ENCODE results near the gene GAL3ST3.

GAL3ST3 gene

DNA sequence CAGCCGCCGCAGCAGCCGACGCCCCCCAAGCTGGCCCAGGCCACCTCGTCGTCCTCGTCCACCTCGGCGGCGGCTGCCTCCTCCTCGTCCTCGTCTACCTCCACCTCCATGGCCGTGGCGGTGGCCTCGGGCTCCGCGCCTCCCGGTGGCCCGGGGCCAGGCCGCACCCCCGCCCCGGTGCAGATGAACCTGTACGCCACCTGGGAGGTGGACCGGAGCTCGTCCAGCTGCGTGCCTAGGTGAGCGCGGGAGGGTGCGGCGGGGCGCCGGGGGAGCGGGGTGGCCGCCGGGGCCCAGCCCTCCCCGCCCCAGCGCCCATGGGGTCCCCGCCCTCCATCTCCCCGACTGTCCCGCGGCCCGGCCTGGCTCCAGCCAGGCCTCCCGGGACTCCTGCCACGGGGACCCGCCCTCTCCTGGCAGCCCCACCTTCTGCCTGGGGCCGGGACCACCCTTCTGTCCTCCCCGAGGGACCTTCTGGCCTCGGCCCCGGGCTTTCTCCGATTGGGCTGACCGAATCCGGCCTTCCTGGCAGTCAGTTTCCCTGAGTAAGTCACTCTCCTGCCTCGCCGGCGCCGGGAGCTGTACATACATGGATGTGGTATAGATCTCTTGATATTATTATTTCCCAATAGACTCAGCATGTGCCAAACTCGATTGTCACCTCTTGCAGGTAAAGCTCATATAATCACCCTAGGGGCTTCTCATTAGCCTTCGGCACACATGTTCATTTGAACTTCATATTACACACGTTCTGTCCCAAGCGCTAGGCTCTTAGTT, 21.8 kb upstream of the GAL3ST3 start:
- H3K4me3 ChIP-seq (replicated peaks; ENCODE audit: insufficient read depth, low read length), result peak overlapping the region; percentile 62
- H3K27me3 ChIP-seq (ENCODE audit: insufficient read depth, poor library complexity, severe bottlenecking), result no peaks in the 10 kb centered on the region
- DNase-seq (ENCODE audit: low read depth in 1 of 2, low spot score in 1 of 2), result no peak
- TF ChIP-seq, protein P1, sequence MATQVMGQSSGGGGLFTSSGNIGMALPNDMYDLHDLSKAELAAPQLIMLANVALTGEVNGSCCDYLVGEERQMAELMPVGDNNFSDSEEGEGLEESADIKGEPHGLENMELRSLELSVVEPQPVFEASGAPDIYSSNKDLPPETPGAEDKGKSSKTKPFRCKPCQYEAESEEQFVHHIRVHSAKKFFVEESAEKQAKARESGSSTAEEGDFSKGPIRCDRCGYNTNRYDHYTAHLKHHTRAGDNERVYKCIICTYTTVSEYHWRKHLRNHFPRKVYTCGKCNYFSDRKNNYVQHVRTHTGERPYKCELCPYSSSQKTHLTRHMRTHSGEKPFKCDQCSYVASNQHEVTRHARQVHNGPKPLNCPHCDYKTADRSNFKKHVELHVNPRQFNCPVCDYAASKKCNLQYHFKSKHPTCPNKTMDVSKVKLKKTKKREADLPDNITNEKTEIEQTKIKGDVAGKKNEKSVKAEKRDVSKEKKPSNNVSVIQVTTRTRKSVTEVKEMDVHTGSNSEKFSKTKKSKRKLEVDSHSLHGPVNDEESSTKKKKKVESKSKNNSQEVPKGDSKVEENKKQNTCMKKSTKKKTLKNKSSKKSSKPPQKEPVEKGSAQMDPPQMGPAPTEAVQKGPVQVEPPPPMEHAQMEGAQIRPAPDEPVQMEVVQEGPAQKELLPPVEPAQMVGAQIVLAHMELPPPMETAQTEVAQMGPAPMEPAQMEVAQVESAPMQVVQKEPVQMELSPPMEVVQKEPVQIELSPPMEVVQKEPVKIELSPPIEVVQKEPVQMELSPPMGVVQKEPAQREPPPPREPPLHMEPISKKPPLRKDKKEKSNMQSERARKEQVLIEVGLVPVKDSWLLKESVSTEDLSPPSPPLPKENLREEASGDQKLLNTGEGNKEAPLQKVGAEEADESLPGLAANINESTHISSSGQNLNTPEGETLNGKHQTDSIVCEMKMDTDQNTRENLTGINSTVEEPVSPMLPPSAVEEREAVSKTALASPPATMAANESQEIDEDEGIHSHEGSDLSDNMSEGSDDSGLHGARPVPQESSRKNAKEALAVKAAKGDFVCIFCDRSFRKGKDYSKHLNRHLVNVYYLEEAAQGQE (IDR thresholded peaks at IDR 0.05; ENCODE audit: insufficient replicate concordance, low read depth), result no peak
- TF ChIP-seq SPI1 (IDR thresholded peaks at IDR 0.05; ENCODE audit: borderline replicate concordance, low read depth) (no peak), POLR2AphosphoS5 (IDR thresholded peaks at IDR 0.05; ENCODE audit: low read depth) (no peak), GABPA (IDR thresholded peaks at IDR 0.05; ENCODE audit: low read depth) (no peak)
- TF ChIP-seq, protein P2, sequence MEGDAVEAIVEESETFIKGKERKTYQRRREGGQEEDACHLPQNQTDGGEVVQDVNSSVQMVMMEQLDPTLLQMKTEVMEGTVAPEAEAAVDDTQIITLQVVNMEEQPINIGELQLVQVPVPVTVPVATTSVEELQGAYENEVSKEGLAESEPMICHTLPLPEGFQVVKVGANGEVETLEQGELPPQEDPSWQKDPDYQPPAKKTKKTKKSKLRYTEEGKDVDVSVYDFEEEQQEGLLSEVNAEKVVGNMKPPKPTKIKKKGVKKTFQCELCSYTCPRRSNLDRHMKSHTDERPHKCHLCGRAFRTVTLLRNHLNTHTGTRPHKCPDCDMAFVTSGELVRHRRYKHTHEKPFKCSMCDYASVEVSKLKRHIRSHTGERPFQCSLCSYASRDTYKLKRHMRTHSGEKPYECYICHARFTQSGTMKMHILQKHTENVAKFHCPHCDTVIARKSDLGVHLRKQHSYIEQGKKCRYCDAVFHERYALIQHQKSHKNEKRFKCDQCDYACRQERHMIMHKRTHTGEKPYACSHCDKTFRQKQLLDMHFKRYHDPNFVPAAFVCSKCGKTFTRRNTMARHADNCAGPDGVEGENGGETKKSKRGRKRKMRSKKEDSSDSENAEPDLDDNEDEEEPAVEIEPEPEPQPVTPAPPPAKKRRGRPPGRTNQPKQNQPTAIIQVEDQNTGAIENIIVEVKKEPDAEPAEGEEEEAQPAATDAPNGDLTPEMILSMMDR (IDR thresholded peaks at IDR 0.05; ENCODE audit: insufficient read depth, low read length), result no peak
- H3K27ac ChIP-seq (replicated peaks), result no peak overlapping the region

DNA sequence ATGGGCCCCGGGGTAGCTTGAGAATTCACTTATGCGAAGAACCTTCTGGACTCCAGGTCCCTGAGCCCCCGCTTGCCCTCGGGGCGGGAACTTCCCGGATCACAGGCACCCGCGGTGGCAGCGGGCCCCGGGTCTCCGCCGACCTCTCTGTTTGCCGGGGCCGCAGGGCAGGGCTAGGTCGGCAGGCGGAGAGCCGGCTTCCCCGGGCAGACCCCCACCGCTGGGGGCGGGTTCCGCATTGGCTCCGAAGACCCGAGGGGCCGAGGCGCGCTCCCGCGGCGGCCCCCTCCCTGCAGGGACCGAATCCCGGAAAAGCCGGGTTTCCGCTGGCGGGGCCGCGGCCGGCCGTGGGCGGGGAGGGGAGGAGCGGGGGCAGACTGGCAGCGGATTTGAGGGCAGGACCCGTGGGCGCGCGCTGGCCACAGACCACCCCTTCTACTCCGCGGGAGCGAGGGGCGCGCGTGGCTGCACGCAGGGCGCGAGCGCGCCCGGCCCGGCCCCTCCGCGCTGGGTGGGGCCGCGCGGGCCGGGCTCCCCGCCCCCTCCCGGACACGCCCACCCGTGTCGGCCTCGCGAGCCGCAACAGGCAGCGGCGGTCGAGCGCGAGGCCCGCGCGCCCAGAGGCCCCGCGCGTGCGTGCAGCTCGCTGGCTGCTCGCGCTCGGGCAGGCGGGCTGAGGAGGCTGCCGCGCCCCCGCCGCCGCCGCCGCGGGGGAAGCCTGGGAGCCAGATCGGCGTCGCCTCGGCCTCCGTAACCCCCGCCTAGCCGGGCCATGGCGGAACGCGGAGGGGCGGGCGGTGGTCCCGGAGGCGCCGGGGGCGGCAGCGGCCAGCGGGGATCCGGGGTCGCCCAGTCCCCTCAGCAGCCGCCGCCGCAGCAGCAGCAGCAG, 21.0 kb upstream of the GAL3ST3 start, which contains the start of gene PACS1:
Gene PACS1, plus strand, starts transcription at position 558 of the 889 bp plus-strand sequence. Its CDS starts 215 bp downstream, at position 773.
- H3K27ac ChIP-seq (replicated peaks), result peak within 1 kb of the TSS; percentile 27
- peak; percentile 34 to 47 for DNase-seq (ENCODE audit: low read depth in 1 of 2, low spot score in 1 of 2)
- H3K27me3 ChIP-seq (ENCODE audit: insufficient read depth, poor library complexity, severe bottlenecking), result no peaks in the 10 kb centered on the region
- no peak for TF ChIP-seq SPI1 (IDR thresholded peaks at IDR 0.05; ENCODE audit: borderline replicate concordance, low read depth)
- TF ChIP-seq, protein P2 (IDR thresholded peaks at IDR 0.05; ENCODE audit: insufficient read depth, low read length), result no peak
- H3K4me3 ChIP-seq (replicated peaks; ENCODE audit: insufficient read depth, low read length), result peak within 1 kb of the TSS; percentile 62

DNA sequence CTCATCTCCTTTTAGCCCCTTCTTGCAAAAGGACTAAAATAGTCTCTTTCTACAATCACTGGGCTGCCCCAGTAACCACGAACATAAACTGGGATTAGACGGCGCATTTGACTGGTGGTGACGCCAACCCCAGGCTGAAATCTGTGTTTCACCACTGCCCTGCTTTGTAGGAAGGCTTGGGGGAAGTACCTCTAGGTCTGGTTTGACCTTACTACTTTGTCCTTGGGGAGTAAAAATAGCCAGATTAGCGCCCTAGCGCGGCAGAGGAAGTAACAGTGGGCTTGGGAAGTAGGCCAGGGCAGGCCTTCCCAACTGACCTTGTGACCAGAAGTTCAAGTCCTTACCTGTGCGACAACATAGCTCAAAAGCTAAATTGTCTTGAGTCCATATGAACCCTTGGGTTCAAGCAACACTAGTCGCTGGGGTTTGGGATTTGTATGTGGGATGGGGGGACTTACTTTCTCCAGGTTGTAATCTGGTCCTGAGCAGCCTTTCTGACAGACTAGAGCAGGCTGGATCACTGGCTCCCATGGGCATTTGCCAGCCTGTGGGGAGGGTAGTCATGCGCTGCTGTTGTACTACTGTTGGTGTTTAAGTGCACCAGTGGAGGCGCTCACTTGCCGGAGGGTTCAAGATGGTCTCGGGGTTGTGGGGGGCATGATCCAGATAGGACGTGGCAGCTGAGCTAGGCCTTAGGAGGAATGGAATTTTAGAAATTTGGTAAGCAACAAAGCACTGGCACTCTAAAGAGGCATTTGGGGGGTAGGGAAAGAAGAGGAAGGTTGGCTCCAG, 20.2 kb upstream of the GAL3ST3 start:
- peak overlapping the region; percentile 27 for H3K27ac ChIP-seq (replicated peaks)
- DNase-seq (ENCODE audit: low read depth in 1 of 2, low spot score in 1 of 2), result peak in 1 of 2 experiments; percentile 57
- TF ChIP-seq, protein P1 (IDR thresholded peaks at IDR 0.05; ENCODE audit: insufficient replicate concordance, low read depth), result no peak
- TF ChIP-seq POLR2AphosphoS5 (IDR thresholded peaks at IDR 0.05; ENCODE audit: low read depth), result peak; percentile 18; the same call in 1 of the 2 replicates
- H3K4me3 ChIP-seq (replicated peaks; ENCODE audit: insufficient read depth, low read length), result peak overlapping the region; percentile 62
- no peaks in the 10 kb centered on the region for H3K27me3 ChIP-seq (ENCODE audit: insufficient read depth, poor library complexity, severe bottlenecking)
